ENCODE results near the gene FBXO28.

FBXO28 gene

GRCh38 chr1:224108991-224109390, 4.9 kb upstream of the FBXO28 start:
- ATAC-seq, result no peak
- TF ChIP-seq ZNF8 (CRISPR knock-in tag; IDR thresholded peaks at IDR 0.05) (no peak), RARB (CRISPR knock-in tag; IDR thresholded peaks at IDR 0.05) (no peak), ZNF565 (CRISPR knock-in tag; conservative IDR thresholded peaks at IDR 0.05; ENCODE audit: low read depth) (no peak), TCF4 (CRISPR knock-in tag; IDR thresholded peaks at IDR 0.05; ENCODE audit: borderline replicate concordance) (no peak), ARNTL (CRISPR knock-in tag; IDR thresholded peaks at IDR 0.05; ENCODE audit: borderline replicate concordance, low read depth) (no peak), ZNF70 (CRISPR knock-in tag; IDR thresholded peaks at IDR 0.05) (no peak), ESRRG (CRISPR knock-in tag; IDR thresholded peaks at IDR 0.05) (no peak), OSR1 (CRISPR knock-in tag; IDR thresholded peaks at IDR 0.05) (no peak), ISL1 (CRISPR knock-in tag; IDR thresholded peaks at IDR 0.05) (no peak), CSDC2 (CRISPR knock-in tag; IDR thresholded peaks at IDR 0.05) (no peak), ZFP3 (CRISPR knock-in tag; IDR thresholded peaks at IDR 0.05) (no peak), GLIS3 (CRISPR knock-in tag; IDR thresholded peaks at IDR 0.05) (no peak), ZC3H10 (CRISPR knock-in tag; IDR thresholded peaks at IDR 0.05) (no peak), BACH2 (CRISPR knock-in tag; IDR thresholded peaks at IDR 0.05; ENCODE audit: borderline replicate concordance) (no peak), PPARA (CRISPR knock-in tag; IDR thresholded peaks at IDR 0.05; ENCODE audit: borderline replicate concordance) (no peak), CREB5 (CRISPR knock-in tag; IDR thresholded peaks at IDR 0.05; ENCODE audit: low read depth) (no peak), POU6F1 (CRISPR knock-in tag; IDR thresholded peaks at IDR 0.05; ENCODE audit: borderline replicate concordance, low read depth) (no peak)
- TF ChIP-seq, protein P1, sequence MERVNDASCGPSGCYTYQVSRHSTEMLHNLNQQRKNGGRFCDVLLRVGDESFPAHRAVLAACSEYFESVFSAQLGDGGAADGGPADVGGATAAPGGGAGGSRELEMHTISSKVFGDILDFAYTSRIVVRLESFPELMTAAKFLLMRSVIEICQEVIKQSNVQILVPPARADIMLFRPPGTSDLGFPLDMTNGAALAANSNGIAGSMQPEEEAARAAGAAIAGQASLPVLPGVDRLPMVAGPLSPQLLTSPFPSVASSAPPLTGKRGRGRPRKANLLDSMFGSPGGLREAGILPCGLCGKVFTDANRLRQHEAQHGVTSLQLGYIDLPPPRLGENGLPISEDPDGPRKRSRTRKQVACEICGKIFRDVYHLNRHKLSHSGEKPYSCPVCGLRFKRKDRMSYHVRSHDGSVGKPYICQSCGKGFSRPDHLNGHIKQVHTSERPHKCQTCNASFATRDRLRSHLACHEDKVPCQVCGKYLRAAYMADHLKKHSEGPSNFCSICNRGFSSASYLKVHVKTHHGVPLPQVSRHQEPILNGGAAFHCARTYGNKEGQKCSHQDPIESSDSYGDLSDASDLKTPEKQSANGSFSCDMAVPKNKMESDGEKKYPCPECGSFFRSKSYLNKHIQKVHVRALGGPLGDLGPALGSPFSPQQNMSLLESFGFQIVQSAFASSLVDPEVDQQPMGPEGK (CRISPR knock-in tag; IDR thresholded peaks at IDR 0.05; ENCODE audit: borderline replicate concordance), result no peak

DNA sequence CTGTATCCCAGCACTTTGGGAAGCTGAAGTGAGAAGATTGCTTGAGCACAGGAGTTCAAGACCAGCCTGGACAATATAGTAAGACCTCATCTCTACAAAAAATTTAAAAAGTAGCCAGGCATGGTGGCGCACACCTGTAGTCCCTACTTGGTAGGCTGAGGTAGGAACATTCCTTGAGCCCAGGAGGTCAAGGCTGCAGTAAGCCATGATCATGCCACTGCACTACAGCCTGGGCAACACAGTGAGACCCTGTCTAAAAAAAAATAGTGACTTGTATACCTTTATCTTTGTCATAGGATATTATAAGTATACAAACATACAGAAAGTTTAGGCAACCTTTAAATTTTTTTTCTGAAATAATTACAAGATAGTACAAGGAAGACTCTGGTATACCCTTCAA, 3.9 kb upstream of the FBXO28 start:
- no peak for ATAC-seq
- no peak for TF ChIP-seq ZFP3 (CRISPR knock-in tag; IDR thresholded peaks at IDR 0.05)
- TF ChIP-seq CSRNP3 (CRISPR knock-in tag; IDR thresholded peaks at IDR 0.05), result no peak
- no peak for TF ChIP-seq TCF4 (CRISPR knock-in tag; IDR thresholded peaks at IDR 0.05; ENCODE audit: borderline replicate concordance)
- no peak for TF ChIP-seq ZFP30 (CRISPR knock-in tag; IDR thresholded peaks at IDR 0.05)
- TF ChIP-seq CSDC2 (CRISPR knock-in tag; IDR thresholded peaks at IDR 0.05), result no peak
- no peak for TF ChIP-seq TSHZ2 (CRISPR knock-in tag; IDR thresholded peaks at IDR 0.05)
- no peak for TF ChIP-seq ZNF565 (CRISPR knock-in tag; conservative IDR thresholded peaks at IDR 0.05; ENCODE audit: low read depth)
- TF ChIP-seq, protein P1 (CRISPR knock-in tag; IDR thresholded peaks at IDR 0.05; ENCODE audit: borderline replicate concordance), result no peak
- TF ChIP-seq ESRRG (CRISPR knock-in tag; IDR thresholded peaks at IDR 0.05), result no peak
- TF ChIP-seq OSR1 (CRISPR knock-in tag; IDR thresholded peaks at IDR 0.05), result no peak
- no peak for TF ChIP-seq BACH2 (CRISPR knock-in tag; IDR thresholded peaks at IDR 0.05; ENCODE audit: borderline replicate concordance)
- TF ChIP-seq TOX (CRISPR knock-in tag; IDR thresholded peaks at IDR 0.05; ENCODE audit: borderline replicate concordance), result no peak

All from SK-N-SH treated with all-trans-retinoic acid at 6 μM for 48 hours (cell line).